AG09309 (cell line): ENCODE measurements around the gene NUPR1.
"Not testable (repeated sequence)": the region's sequence is repeated elsewhere in the genome, so short reads cannot be mapped to it uniquely, and the experiment has no call there.

Source experiments
- DNase-seq: peaks from one replicate; pipeline ENCODE4 v3.0.0-alpha.2; 2010; ENCODE audit warnings: low read depth
- H3K4me3 ChIP-seq: 2 replicates; pipeline ENCODE4 v1.5.1; 2011; ENCODE audit warnings: mild to moderate bottlenecking, low read depth, low read length, moderate library complexity; ENCODE audit not compliant: control insufficient read depth
- CTCF ChIP-seq: IDR thresholded peaks from 2 replicates; pipeline ENCODE4 v1.5.1; 2011; ENCODE audit warnings: mild to moderate bottlenecking, low read depth, low read length, inconsistent platforms; ENCODE audit not compliant: insufficient read depth, control insufficient read depth; ENCODE audit errors: missing control alignments

NUPR1 gene

DNA sequence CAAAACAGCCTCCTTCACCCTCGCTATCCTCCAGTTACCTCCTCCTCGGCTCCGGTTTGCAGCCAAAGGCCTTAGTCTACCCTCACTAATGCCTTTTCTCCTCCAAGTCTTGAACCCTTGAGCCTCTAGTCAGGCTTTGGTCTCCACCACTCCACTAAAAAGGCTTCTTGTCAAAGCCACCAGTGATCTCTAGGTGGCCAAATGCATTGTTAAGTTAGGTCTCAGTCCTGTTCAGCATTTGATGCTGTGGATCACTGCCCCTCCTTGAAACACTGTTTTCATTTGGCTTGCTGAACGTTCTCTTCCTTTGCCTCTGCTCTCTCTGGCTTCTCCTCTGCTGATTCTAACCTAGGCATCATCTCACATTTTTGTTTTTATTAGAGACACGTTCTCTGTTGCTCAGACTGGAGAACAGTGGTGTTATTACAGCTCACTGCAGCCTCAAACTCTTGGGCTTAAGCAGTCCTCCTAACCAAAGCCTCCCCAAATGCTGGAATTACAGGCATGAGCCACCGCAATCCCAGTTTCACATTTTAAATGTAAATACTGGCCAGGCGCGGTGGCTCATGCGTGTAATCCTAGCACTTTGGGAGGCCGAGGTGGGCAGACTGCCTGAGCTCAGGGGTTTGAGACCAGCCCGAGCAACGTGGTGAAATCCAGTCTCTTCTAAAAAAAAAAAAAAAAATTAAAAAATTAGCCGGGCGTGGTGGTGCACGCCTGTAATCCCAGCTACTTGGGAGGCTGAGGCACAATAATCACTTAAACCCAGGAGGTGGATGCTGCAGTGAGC is 16.1 kb upstream of the NUPR1 start:
- peak overlapping the region; percentile 47 for H3K4me3 ChIP-seq
- no peak for TF ChIP-seq CTCF
- no peak for DNase-seq

DNA sequence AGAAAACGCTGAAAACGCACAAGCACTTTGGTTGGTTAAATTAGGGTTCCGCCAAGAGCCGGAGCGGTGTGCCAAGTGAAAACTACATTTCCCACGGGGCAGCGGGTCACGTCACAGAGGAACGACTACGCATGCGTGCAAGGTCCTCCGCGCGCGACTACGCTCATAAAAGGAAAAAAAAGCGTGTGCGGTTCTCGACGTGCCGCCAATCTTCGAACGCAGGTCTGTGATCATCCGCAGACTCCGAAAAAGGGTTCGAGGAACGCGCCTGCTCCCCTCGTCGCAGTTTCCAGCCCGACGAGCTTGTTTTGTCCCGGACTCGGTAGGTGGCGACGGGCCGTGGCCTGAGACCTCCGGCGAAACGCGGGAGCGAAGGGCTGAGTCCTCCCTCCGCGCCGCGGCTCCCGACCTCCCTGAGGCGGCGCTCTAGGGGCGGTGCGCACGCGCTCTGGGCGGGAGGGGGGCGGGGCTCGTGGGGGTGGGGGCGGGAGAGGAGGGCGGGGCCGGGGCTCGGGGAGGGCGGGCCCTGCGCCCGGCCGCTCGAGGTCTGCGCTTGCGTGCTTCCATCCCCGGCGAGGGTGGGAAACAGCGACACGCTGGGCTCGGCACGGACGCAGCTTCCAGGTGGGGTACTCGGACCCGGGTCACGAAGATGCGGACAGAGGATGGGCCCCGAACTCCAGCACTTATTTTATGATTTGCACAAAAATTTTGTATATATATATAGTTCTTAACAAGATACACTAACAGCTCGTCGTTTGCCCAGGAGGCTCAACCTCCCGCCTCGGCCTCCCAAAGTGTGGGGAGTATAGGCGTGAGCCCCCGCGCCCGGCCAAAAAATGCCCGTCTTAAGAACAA is 15.2 kb upstream of the NUPR1 start, which contains the start of gene SGF29:
SGF29 (plus strand) TSS at position 145 of the 858 bp plus-strand sequence. CDS start 27,150 bp downstream, outside the sequence.
- peak; percentile 61 for DNase-seq
- no peak for TF ChIP-seq CTCF
- peak within 1 kb of the TSS; percentile 50 for H3K4me3 ChIP-seq

GRCh38 chr16:28549301-28549899 is 10.6 kb upstream of the NUPR1 start:
- peak; percentile 59 for TF ChIP-seq CTCF
- H3K4me3 ChIP-seq = no peak overlapping the region
- DNase-seq = no peak

- no peak for DNase-seq
- no peak for TF ChIP-seq CTCF
- no peak overlapping the region for H3K4me3 ChIP-seq
These were observed 9.6 kb upstream of the NUPR1 start for GRCh38 chr16:28548306-28548802.

DNA sequence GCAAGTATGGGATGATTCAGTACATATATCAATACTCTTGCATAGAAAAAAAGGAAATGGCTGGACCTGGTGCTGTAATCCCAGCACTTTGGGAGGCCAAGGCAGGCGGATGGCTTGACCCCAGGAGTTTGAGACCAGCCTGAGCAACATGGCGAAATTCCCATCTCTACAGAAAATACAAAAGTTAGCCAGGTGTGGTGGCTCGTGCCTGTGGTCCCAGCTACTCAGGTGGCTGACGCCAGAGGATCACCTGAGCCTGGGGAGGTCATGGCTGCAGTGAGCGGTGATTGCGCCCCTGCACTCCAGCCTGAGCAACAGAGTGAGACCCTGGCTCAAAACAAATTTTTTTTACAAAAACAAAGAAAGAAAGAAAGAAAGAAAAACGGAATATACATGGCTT is 7.9 kb upstream of the NUPR1 start:
- no peak for DNase-seq
- no peak overlapping the region for H3K4me3 ChIP-seq
- TF ChIP-seq CTCF = no peak

GRCh38 chr16:28545964-28546363 is 7.2 kb upstream of the NUPR1 start:
- H3K4me3 ChIP-seq, DNase-seq: not testable (repeated sequence)
